HS-27A (cell line): ENCODE results near the gene RNF166.

Experiments used
- DNase-seq: peaks from one replicate; pipeline ENCODE4 v3.0.0-alpha.2; 2012; ENCODE audit warnings: low read depth, missing footprints

The RNF166 gene

DNA sequence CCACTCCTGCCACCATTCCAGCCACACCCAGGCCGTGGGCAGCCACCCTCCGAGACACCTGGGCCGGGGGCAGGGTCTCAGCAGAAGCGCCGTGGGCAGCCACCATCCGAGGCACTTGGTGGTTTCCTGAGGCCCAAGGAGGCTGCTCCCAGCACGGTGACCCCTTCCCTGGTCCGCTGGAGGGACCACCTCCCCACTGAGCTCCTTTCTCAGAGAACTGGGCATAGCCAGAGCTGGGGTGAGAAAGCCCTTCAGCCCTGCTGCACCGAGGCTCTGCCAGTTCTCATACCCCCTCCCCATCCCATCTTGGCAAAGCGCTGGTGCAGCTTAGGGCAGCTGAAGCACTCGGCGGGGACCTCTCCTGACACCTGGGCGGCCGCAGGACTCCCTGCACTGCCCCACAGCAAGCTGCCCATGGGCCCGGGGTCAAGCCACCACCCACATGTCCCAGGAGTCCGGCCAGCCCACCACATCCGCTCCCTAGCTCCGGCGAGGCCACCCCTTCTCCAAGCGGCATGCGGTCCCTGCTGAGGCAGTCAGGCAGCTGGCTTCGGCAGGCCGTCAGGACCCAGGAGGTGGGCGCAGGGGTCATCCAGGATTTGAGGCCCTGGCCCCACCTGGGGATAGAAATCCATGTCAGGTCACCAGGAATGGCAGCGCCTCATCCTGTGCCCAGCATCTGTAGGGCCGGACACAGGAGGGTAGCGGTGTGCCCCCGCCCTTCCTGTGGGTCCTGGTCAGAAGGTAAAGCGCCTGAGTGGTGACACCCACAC is 54.0 kb downstream of the RNF166 start:
- DNase-seq: no peak

- no peak for DNase-seq
Measured at GRCh38 chr16:88651276-88651988, 54.8 kb downstream of the RNF166 start.

- DNase-seq: no peak
Measured at GRCh38 chr16:88650749-88651275, 55.4 kb downstream of the RNF166 start, which contains the start of gene CYBA. Gene CYBA (minus strand): TSS chr16:88651053. CDS start chr16:88651013, 40 bp downstream.

GRCh38 chr16:88649924-88650748 is 56.1 kb downstream of the RNF166 start:
- DNase-seq: no peak

DNA sequence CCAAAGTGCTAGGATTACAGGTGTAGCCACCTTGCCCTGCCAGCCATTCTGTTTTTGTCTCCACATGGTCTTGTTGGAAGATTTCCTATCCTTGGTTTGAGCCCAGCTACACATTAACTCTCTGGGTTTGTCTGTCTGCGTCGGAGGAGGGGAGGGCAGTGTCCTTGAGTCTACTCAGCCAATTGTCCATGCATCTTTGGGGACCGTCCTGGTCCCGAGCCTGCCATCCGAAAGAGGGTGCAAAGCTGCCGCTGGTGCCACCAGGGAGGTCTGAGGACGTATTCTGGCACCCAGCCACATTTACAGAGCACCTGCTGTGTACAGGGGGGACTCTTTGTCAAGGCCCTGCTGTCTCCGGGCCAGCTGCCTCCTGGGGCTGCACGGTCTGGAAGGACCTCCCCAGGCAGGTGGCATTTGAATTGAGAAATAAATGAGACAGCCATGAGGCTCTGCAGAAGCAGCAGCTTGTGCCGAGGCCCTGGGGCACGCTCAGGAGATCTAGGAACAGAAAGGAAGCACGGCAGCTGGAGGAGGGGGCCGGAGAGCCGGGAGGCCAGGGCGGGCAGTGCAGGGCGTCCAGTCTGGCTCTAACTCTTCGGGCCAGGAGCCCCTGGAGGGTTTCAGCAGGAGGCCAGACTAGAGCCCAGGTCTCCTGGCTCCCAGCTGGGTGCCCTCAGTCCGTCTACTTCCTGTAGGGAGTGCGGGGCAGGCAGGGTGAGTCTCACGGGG is 56.8 kb downstream of the RNF166 start:
- no peak for DNase-seq

- DNase-seq: no peak
Measured at GRCh38 chr16:88647178-88648070, 58.8 kb downstream of the RNF166 start.
